Measurements from ENCODE around the gene VPS33A.

The VPS33A gene

DNA sequence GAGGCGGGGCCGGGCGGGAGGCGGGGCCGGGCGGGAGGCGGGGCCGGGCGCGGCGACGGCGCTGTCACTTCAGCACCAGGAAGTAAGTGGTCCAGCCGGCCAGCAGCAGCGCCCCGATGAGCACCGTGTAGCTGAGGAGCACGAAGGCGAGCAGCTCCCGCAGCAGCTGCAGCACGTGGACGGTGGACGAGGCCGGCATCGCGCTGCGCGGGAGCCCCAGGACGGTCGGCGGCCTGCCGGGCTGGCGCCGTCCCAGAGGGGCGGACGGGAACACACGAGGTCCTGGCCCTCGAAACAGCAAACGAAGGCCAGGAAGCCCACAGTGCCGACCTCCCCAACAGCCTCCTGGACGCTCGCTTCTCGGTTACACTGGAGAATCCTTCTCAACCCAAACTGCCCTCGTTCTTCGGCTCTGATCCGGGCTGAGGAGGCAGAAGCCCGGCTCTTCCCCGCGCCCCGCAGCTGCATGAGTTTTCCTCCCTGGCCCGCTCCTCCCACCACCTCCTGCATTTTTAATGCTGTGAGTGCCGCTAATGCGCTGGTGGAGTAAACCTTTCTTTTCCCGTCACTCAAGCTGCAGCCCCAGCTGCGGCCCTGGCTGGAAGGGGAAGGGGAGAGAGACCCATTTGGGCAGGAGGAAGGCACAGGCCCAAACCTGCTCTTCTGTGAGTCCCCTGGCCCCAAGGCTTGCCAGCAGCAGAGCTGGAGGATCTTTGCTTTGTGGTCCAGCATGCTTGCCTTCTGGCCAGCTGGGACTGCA lies 39.7 kb downstream of the VPS33A start:
- Histone ChIP-seq H3K9ac (ENCODE audit: low read length) (no peak overlapping the region), H3K4me1 (ENCODE audit: insufficient read depth, low read length) (peaks cover 19% of the 10 kb centered on the region), H3K9me3 (ENCODE audit: low read length) (no peaks in the 10 kb centered on the region), H3K27ac (ENCODE audit: low read depth, low read length) (peak overlapping the region; percentile 40), H3K27me3 (ENCODE audit: control insufficient read depth in 1 of 2, insufficient read depth in 2 of 2, low read length in 2 of 2) (no peaks in the 10 kb centered on the region), H3K36me3 (ENCODE audit: insufficient read depth, low read length) (peaks cover 34% of the 10 kb centered on the region), H3K4me3 (ENCODE audit: low read depth in 1 of 2, low read length in 2 of 2) (peak overlapping the region; percentile 34 to 58)

DNA sequence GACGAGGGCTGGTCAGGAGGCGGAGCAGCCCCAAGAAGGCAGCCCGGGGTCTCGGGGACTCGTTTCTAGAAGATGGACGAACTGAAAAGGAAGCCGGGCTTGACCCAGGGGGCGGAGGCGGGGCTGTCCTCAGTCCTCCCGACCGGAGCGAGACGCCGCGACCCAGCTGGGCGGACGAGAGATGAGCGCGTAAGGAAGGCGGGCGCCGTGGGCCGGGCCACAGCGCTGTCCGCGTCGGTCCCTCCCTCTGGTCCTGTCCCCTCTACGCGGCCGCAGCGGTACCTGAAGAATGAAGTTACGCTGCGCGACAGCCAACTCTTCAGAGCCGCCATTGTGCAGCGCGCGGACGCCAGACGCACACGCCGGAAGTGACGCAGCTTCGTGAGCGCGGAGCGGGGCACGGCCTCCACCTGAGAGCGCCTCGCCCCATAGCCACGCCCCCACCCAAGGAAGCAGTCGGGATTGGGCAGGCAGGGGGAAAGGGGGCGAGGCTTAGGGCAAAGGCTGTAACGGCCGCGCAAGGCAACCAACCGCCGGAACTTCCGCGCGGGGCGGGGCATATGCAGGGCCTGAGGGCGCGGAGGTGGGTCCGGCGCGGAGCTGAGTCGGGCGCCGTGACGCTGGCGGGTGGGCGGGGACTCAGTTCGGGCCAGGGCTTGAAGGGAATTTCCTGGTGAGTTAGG lies 40.5 kb downstream of the VPS33A start, which contains the start of gene DIABLO:
Gene DIABLO (minus strand): TSS at position 370 of the 683 bp plus-strand sequence. CDS start 38 bp downstream, at position 332.
- Histone ChIP-seq H3K4me3 (ENCODE audit: low read depth in 1 of 2, low read length in 2 of 2) (peak within 1 kb of the TSS; percentile 79 to 97), H3K4me1 (ENCODE audit: insufficient read depth, low read length) (peaks cover 19% of the 10 kb centered on the region), H3K36me3 (ENCODE audit: insufficient read depth, low read length) (peaks cover 34% of the 10 kb centered on the region), H3K9me3 (ENCODE audit: low read length) (no peaks in the 10 kb centered on the region), H3K9ac (ENCODE audit: low read length) (peak within 1 kb of the TSS; percentile 82), H3K27me3 (ENCODE audit: control insufficient read depth in 1 of 2, insufficient read depth in 2 of 2, low read length in 2 of 2) (no peaks in the 10 kb centered on the region), H3K27ac (ENCODE audit: low read depth, low read length) (peak within 1 kb of the TSS; percentile 91)

DNA sequence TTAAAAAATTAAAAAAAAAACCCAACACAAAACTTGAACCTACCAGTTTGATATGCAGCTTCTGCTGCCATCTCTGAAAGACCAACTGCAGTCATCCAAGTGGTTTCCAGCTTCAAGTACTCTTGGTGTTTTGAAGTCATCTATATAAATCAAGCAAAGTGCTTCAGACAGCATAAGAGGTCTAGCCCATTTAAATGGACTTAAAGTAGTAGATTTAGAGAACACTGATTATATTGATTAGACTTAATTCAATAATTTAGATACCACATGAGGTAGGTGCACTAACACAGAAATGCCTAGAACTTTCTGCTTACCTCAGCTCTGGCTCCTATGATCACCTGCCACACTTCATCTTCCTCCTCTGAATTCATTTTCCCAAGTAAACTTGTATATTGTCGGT lies 49.8 kb downstream of the VPS33A start:
- H3K4me3 ChIP-seq (ENCODE audit: low read depth in 1 of 2, low read length in 2 of 2): no peak overlapping the region
- H3K4me1 ChIP-seq (ENCODE audit: insufficient read depth, low read length): no peaks in the 10 kb centered on the region
- H3K36me3 ChIP-seq (ENCODE audit: insufficient read depth, low read length): peaks cover 79% of the 10 kb centered on the region
- no peaks in the 10 kb centered on the region for H3K9me3 ChIP-seq (ENCODE audit: low read length)
- H3K27ac ChIP-seq (ENCODE audit: low read depth, low read length): no peak overlapping the region
- no peaks in the 10 kb centered on the region for H3K27me3 ChIP-seq (ENCODE audit: control insufficient read depth in 1 of 2, insufficient read depth in 2 of 2, low read length in 2 of 2)
- H3K9ac ChIP-seq (ENCODE audit: low read length): no peak overlapping the region

DNA sequence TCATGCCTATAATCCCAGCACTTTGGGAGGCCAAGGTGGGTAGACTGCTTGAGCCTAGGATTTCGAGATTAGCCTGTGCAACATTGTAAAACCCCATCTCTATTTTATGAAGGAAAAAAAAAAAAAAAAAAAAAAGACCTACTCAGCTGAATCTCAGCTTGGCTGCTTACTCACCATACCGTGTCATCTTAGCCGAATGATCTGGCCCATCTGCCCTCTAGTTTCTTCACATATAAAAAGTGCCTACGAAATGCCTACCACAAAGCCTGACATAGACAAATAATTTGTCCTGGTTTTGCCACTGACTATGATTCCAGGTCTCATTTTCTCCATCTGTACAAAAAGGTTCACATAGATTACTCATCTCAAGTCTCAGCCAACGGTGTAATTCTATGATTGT lies 50.5 kb downstream of the VPS33A start:
- no peak overlapping the region for H3K27ac ChIP-seq (ENCODE audit: low read depth, low read length)
- H3K4me1 ChIP-seq (ENCODE audit: insufficient read depth, low read length): no peaks in the 10 kb centered on the region
- peaks cover 76% of the 10 kb centered on the region for H3K36me3 ChIP-seq (ENCODE audit: insufficient read depth, low read length)
- no peaks in the 10 kb centered on the region for H3K9me3 ChIP-seq (ENCODE audit: low read length)
- H3K27me3 ChIP-seq (ENCODE audit: control insufficient read depth in 1 of 2, insufficient read depth in 2 of 2, low read length in 2 of 2): no peaks in the 10 kb centered on the region
- no peak overlapping the region for H3K9ac ChIP-seq (ENCODE audit: low read length)
- H3K4me3 ChIP-seq (ENCODE audit: low read depth in 1 of 2, low read length in 2 of 2): no peak overlapping the region

DNA sequence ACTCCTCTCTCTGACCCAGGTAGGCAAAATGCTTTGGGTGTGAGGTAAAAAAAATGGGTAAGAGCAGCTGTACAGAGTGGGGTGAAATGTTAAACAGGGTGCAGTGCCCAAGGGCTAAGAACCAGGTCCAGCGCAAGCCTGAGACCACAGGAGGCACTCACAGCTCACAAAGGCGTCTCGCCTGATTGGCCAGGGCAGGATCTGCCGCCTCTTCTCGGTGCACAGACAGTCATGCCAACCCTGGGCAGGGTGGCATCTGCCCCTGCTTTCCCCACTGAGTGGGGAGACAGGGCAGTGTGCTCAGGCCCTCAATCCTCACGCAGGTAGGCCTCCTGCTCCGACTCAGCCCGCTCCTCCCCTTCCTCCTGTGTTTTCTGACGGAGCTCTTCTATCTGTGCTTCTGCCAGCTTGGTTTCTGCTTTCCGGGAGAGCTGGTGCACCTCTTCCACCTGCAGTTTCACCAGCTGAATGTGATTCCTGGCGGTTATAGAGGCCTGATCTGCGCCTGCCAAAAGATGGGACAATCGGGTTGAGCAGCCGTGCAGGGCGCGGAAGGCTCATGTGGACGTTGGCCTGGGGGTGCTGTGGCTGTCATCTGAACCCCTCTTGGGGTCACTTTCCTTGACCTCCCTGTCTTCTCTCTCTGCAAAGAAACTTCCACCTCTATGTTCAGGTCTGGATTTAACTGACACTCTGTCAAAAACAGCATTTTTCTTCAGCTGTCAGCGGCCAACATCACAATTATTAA lies 58.0 kb downstream of the VPS33A start:
- no peak overlapping the region for H3K27ac ChIP-seq (ENCODE audit: low read depth, low read length)
- H3K36me3 ChIP-seq (ENCODE audit: insufficient read depth, low read length): peaks cover 50% of the 10 kb centered on the region
- H3K4me1 ChIP-seq (ENCODE audit: insufficient read depth, low read length): no peaks in the 10 kb centered on the region
- H3K9me3 ChIP-seq (ENCODE audit: low read length): no peaks in the 10 kb centered on the region
- H3K4me3 ChIP-seq (ENCODE audit: low read depth in 1 of 2, low read length in 2 of 2): no peak overlapping the region
- H3K27me3 ChIP-seq (ENCODE audit: control insufficient read depth in 1 of 2, insufficient read depth in 2 of 2, low read length in 2 of 2): peaks cover 11 to 23% of the 10 kb centered on the region in 2 donors
- no peak overlapping the region for H3K9ac ChIP-seq (ENCODE audit: low read length)

DNA sequence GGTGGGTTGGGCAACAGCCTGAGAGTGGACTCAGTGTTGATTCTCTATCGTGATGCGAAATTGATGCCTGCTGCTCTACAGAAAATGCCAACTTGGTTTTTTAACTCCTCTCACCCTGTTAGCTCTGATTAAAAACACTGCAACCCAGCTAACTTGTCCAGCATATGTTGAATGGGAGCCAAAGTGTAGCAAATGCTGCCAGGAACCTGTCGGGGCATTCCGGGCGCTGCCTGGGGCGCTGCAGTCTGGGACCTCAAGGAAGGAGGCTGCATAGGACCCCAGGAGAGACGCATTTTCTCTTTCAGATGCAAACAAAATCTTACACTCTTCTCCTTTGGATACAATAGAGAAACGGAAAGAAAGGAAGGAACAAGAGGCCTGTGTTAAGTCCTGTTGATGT lies 58.9 kb downstream of the VPS33A start:
- H3K4me3 ChIP-seq (ENCODE audit: low read depth in 1 of 2, low read length in 2 of 2): no peak overlapping the region

DNA sequence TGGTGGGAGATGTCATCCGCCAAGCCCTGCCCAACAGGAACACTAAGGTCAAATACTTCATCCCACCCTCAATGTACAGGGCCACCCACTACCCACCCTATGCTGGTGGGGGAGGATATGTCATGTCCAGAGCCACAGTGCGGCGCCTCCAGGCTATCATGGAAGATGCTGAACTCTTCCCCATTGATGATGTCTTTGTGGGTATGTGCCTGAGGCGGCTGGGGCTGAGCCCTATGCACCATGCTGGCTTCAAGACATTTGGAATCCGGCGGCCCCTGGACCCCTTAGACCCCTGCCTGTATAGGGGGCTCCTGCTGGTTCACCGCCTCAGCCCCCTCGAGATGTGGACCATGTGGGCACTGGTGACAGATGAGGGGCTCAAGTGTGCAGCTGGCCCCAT lies 59.3 kb downstream of the VPS33A start:
- H3K36me3 ChIP-seq (ENCODE audit: insufficient read depth, low read length): peaks cover 37% of the 10 kb centered on the region
- H3K9ac ChIP-seq (ENCODE audit: low read length): no peak overlapping the region
- H3K27me3 ChIP-seq (ENCODE audit: control insufficient read depth in 1 of 2, insufficient read depth in 2 of 2, low read length in 2 of 2): peaks cover 17 to 31% of the 10 kb centered on the region in 2 donors
- no peaks in the 10 kb centered on the region for H3K9me3 ChIP-seq (ENCODE audit: low read length)
- H3K4me1 ChIP-seq (ENCODE audit: insufficient read depth, low read length): no peaks in the 10 kb centered on the region
- H3K27ac ChIP-seq (ENCODE audit: low read depth, low read length): no peak overlapping the region
- H3K4me3 ChIP-seq (ENCODE audit: low read depth in 1 of 2, low read length in 2 of 2): no peak overlapping the region

More for the DNA sequence above, 58.9 kb downstream of the VPS33A start:
- Histone ChIP-seq H3K4me1 (ENCODE audit: insufficient read depth, low read length) (no peaks in the 10 kb centered on the region), H3K27me3 (ENCODE audit: control insufficient read depth in 1 of 2, insufficient read depth in 2 of 2, low read length in 2 of 2) (peaks cover 16 to 31% of the 10 kb centered on the region in 2 donors), H3K9me3 (ENCODE audit: low read length) (no peaks in the 10 kb centered on the region), H3K9ac (ENCODE audit: low read length) (no peak overlapping the region), H3K27ac (ENCODE audit: low read depth, low read length) (no peak overlapping the region), H3K36me3 (ENCODE audit: insufficient read depth, low read length) (peaks cover 42% of the 10 kb centered on the region)

DNA sequence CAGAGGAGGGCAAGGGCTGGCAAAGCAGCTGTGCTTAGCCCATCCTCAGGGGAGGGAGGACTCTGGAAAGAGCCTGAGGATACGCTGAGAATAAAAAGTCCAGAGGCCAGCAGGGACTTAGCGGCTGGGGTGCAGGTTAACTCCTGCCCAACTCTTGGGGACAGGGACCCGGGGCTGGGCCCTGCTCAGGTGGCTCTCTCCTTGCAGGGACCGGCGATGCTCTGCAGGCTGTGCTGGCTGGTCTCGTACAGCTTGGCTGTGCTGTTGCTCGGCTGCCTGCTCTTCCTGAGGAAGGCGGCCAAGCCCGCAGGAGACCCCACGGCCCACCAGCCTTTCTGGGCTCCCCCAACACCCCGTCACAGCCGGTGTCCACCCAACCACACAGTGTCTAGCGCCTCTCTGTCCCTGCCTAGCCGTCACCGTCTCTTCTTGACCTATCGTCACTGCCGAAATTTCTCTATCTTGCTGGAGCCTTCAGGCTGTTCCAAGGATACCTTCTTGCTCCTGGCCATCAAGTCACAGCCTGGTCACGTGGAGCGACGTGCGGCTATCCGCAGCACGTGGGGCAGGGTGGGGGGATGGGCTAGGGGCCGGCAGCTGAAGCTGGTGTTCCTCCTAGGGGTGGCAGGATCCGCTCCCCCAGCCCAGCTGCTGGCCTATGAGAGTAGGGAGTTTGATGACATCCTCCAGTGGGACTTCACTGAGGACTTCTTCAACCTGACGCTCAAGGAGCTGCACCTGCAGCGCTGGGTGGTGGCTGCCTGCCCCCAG lies 60.0 kb downstream of the VPS33A start:
- Histone ChIP-seq H3K9ac (ENCODE audit: low read length) (no peak overlapping the region), H3K36me3 (ENCODE audit: insufficient read depth, low read length) (peaks cover 33% of the 10 kb centered on the region)

DNA sequence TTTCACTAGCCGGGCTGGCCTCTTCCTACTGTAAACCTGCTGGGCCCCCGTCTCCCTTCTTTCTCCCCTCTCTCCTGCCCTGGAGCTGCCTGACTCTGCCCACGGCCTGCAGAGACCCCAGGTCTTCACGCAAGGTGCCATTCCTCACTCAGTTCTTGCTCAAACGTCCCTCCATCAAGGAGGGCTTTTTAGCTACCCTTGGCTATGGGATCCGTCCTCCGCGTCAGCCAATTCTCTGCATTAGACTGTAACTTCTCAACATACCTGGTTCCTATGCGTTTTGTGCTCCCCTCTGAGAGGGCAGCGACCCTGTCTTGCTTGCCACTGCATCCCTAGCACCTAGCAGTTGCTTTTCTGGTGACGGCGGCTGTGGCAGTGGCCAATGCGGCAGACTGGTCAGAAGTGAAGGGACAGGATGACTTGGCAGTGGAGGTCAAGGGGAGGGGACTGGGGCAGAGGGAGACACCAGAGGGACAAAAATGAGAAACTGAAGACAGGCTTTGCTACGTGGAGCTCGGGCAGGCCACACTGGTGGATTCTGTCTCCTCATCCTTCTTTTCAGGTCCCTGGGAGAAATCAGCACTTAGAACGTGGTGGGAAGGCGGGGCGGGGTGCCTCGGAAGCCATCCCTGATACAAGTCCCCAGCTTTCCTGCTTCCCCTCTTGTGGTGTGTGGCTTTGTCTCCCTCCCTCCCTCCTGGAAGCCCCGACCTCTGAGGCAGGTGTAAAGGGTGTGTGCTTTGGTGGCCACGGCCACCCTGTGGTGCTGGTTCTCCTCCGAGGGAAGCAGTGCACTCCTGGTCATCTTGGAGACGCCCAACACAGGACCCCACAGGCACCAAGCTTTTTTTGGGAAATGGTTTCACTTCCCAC lies 61.0 kb downstream of the VPS33A start:
- H3K36me3 ChIP-seq (ENCODE audit: insufficient read depth, low read length): peaks cover 31% of the 10 kb centered on the region
- H3K27me3 ChIP-seq (ENCODE audit: control insufficient read depth in 1 of 2, insufficient read depth in 2 of 2, low read length in 2 of 2): peaks cover 30 to 47% of the 10 kb centered on the region in 2 donors
- no peak overlapping the region for H3K9ac ChIP-seq (ENCODE audit: low read length)
- H3K9me3 ChIP-seq (ENCODE audit: low read length): no peaks in the 10 kb centered on the region
- H3K4me3 ChIP-seq (ENCODE audit: low read depth in 1 of 2, low read length in 2 of 2): no peak overlapping the region
- no peak overlapping the region for H3K27ac ChIP-seq (ENCODE audit: low read depth, low read length)
- H3K4me1 ChIP-seq (ENCODE audit: insufficient read depth, low read length): no peaks in the 10 kb centered on the region

More for the DNA sequence above, 60.0 kb downstream of the VPS33A start:
- no peaks in the 10 kb centered on the region for H3K4me1 ChIP-seq (ENCODE audit: insufficient read depth, low read length)
- H3K9me3 ChIP-seq (ENCODE audit: low read length): no peaks in the 10 kb centered on the region
- H3K27me3 ChIP-seq (ENCODE audit: control insufficient read depth in 1 of 2, insufficient read depth in 2 of 2, low read length in 2 of 2): peaks cover 23 to 37% of the 10 kb centered on the region in 2 donors
- no peak overlapping the region for H3K27ac ChIP-seq (ENCODE audit: low read depth, low read length)
- H3K4me3 ChIP-seq (ENCODE audit: low read depth in 1 of 2, low read length in 2 of 2): no peak overlapping the region

All from muscle layer of colon (tissue), 2 donors.